Measurements from ENCODE around the gene KRTAP2-1.

- TF ChIP-seq CTCF (IDR thresholded peaks at IDR 0.05) (no peak), POLR2AphosphoS5 (IDR thresholded peaks at IDR 0.05) (no peak)
These were observed 35.5 kb upstream of the KRTAP2-1 start for GRCh38 chr17:41082626-41083025.

Measured in sigmoid colon (tissue), 4 donors.